Erythroblast (primary cell): Measurements from ENCODE around the gene LRP1.

ENCODE experiments used
- DNase-seq, 2 experiments: peaks; one replicate each; lab custom pipeline; 2025; lab: John Stamatoyannopoulos, UW
- GATA1 ChIP-seq: IDR thresholded peaks from 2 replicates; pipeline ENCODE4 v1.6.1; 2011; ENCODE audit warnings: low read depth, mild to moderate bottlenecking, control low read depth, low read length, moderate library complexity
- POLR2A ChIP-seq: IDR thresholded peaks from 2 replicates; pipeline ENCODE4 v1.6.1; 2011; ENCODE audit warnings: mild to moderate bottlenecking, low read length

LRP1 gene

GRCh38 chr12:57154804-57155434, 26.6 kb downstream of the LRP1 start:
- DNase-seq, result no peak
- TF ChIP-seq GATA1, result no peak
- TF ChIP-seq POLR2A, result no peak

GRCh38 chr12:57156701-57157403, 28.6 kb downstream of the LRP1 start:
- no peak for TF ChIP-seq POLR2A
- no peak for TF ChIP-seq GATA1
- no peak for DNase-seq

- no peak for DNase-seq
- TF ChIP-seq POLR2A (no peak), GATA1 (no peak)
Measured at GRCh38 chr12:57157588-57158173, 29.4 kb downstream of the LRP1 start.

GRCh38 chr12:57158186-57158585, 29.9 kb downstream of the LRP1 start:
- no peak for DNase-seq
- no peak for TF ChIP-seq POLR2A
- TF ChIP-seq GATA1, result no peak

- TF ChIP-seq GATA1, result no peak
- no peak for TF ChIP-seq POLR2A
- DNase-seq, result no peak
Measured at GRCh38 chr12:57158665-57159064, 30.4 kb downstream of the LRP1 start.

GRCh38 chr12:57159311-57159710, 31.0 kb downstream of the LRP1 start:
- TF ChIP-seq POLR2A (no peak), GATA1 (no peak)
- DNase-seq, result no peak

GRCh38 chr12:57160040-57160439, 31.8 kb downstream of the LRP1 start:
- TF ChIP-seq GATA1, result no peak
- no peak for TF ChIP-seq POLR2A
- DNase-seq, result no peak

- DNase-seq, result no peak
- TF ChIP-seq GATA1 (no peak), POLR2A (no peak)
Measured at GRCh38 chr12:57160741-57161140, 32.5 kb downstream of the LRP1 start.

GRCh38 chr12:57161491-57161890, 33.2 kb downstream of the LRP1 start:
- DNase-seq, result no peak
- no peak for TF ChIP-seq GATA1
- no peak for TF ChIP-seq POLR2A

GRCh38 chr12:57162553-57163125, 34.4 kb downstream of the LRP1 start:
- no peak for TF ChIP-seq GATA1
- TF ChIP-seq POLR2A, result no peak
- no peak for DNase-seq

GRCh38 chr12:57164454-57164853, 36.2 kb downstream of the LRP1 start:
- no peak for TF ChIP-seq GATA1
- TF ChIP-seq POLR2A, result no peak
- DNase-seq, result no peak

GRCh38 chr12:57164966-57165625, 36.8 kb downstream of the LRP1 start:
- no peak for DNase-seq

GRCh38 chr12:57165741-57166140, 37.5 kb downstream of the LRP1 start:
- no peak for DNase-seq
- TF ChIP-seq POLR2A, result no peak
- no peak for TF ChIP-seq GATA1

More at GRCh38 chr12:57164966-57165625, 36.8 kb downstream of the LRP1 start:
- TF ChIP-seq GATA1 (no peak), POLR2A (no peak)
